Stimulated activated CD4-positive, alpha-beta T cell treated with anti-CD3 and anti-CD28 coated beads, Interleukin-4, amount 100 ng/mL, for 48 hours (primary cell): Measurements from ENCODE around the gene TSPAN2.
"Not testable (repeated sequence)": the region's sequence is repeated elsewhere in the genome, so short reads cannot be mapped to it uniquely, and the experiment has no call there.

Experiments
- DNase-seq, 2 donors: peaks; one replicate each; pipeline ENCODE4 v3.0.0-alpha.2; 2020; ENCODE audit warnings: low read depth in 2 of 2

Gene TSPAN2

DNA sequence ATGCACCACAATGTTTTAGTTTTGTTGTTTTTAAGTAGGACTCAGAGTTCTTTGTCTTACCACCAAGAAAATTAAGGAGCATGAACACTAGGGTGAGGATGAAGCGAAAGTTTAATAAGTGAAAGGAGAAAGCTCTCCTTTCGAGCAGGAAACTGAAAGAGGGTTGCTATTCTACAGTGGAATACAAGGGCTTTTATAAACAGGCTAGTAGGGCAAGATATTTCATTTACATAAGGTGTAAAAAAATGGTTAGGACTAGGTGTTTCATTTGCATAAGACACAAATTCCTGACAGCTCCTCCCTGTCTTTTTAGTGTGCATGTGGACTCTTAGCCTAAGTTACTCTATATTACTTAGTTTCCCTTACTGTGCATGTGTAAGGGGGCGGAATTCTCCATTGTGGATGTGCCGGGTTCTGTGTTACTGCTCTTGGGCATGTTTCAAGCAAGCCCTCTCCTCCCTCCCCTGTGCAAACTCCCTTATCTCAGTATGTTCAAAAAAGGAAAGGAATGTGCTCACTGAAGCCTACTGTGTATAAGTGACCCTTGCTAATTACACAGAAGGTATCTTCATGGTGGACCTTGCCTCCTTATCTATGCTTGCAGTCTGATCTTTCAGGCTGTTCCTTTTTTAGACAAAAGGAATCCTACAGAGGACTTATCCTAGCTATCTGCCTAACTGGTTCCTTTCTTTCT is 52.3 kb downstream of the TSPAN2 start:
- no peak for DNase-seq

DNA sequence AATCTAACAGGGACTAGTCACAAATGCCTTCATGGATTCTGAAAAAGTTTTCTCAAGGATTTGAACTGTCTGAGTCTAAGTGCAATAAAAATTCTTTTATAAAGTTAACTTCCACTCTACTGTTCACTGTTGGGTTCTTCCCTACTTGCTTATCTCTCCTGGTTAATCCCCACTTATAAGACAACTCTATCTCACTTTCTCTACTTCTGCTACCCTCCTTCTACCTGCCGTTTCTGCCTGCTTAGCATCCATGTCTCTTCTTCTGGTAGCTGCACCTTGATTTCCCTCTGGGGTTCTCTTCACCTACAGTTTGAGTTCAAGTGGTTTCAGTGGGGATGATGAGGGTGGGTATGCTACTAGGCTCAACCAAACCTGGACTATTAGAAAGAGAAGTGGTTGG is 53.7 kb downstream of the TSPAN2 start:
- no peak for DNase-seq

- DNase-seq: no peak
Observed at GRCh38 chr1:115031595-115031994, 57.7 kb downstream of the TSPAN2 start.

GRCh38 chr1:115029526-115029925 is 59.8 kb downstream of the TSPAN2 start, which contains the start of gene TSHB:
Gene TSHB, plus strand, starts transcription at chr1:115029826. Its CDS starts 3,537 bp downstream, at chr1:115033363.
- DNase-seq: no peak

DNA sequence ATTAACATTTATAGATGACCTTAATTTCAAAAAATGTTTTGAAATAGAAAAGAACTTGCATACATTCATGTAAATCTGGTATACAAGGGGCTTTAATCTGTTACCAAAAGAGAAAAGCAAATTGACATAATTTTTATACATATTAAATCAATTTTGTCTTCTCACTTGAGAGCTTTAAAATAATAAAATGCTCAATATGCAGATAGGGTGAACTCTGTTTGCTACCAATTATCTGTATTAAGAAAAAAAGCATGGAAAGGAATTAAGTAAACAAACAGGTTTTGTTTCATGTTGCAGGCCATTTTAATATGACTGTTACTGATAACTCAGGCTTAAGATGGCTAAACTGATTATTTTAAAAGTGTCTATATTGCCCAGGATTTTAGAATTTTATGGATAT is 65.7 kb downstream of the TSPAN2 start:
- no peak for DNase-seq

- no peak for DNase-seq
Observed at GRCh38 chr1:115021145-115021544, 68.2 kb downstream of the TSPAN2 start.

DNA sequence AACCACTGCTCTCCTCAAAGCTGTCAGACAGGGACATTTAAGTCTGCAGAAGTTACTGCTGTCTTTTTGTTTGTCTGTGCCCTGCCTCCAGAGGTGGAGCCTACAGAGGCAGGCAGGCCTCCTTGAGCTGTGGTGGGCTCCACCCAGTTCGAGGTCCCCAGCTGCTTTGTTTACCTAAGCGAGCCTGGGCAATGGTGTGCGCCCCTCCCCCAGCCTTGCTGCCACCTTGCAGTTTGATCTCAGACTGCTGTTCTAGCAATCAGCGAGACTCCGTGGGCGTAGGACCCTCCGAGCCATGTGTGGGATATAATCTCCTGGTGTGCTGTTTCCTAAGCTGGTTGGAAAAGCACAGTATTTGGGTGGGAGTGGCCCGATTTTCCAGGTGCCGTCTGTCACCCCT is 69.8 kb downstream of the TSPAN2 start:
- not testable (repeated sequence) for DNase-seq

DNA sequence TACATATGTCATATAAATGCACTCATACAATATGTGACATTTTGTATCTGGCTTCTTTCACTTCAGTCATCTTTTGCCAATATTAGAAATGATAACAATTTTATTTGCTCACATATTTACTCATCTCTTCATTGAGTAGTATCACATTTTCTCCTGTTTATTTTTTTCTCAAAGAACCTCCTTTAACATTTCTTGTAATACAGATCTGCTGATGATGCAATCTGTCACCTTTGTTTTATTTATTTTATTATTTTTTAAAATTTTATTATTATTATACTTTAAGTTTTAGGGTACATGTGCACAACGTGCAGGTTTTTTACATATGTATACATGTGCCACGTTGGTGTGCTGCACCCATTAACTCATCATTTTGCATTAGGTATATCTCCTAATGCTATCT is 75.5 kb downstream of the TSPAN2 start:
- no peak for DNase-seq

GRCh38 chr1:115012434-115012833 is 76.9 kb downstream of the TSPAN2 start:
- DNase-seq: no peak

DNA sequence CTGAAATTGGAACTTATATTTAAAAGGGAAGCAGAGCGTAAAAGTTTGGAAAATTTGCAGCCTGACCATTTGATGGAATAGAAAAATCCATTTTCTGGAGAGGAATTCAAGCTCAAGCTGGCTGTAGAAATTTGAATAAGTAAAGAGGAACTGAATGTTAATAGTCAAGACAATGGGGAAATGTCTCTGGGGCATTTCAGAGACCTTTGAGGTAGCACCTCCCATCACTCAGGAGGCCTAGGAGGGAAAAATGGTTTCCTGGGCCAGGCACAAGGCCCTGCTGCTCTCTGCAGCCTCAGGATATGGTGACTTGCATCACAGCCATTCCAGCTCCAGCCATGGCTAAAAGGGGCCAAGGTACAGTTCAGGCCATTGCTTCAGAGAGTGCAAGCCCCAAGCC is 77.3 kb downstream of the TSPAN2 start:
- no peak for DNase-seq

DNA sequence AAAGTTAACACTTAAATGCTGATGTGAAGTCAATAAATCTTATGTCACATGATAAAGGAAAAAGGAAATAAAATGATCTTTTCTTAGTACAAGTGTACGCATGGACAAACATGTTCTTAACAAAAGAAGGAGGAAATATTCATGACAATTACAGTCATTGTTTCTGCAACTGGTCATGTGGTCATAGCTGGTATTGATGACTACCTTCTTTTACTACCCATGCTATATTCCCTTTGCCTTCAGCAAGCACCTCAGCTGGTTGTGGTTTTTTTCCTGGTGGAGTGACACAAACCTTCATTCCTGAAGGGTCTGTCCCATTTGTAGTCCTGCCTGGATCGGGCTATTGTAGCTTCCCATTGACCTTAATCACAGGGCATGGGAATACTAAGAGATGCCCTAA is 83.1 kb downstream of the TSPAN2 start:
- DNase-seq: no peak
